Neural progenitor cell (in vitro differentiated cells): ENCODE results near the gene CENPO. TPM values are rescaled to one million over a fixed set of nuclear protein-coding genes. Genes with fewer than 3 reads are reported as not detected.

Experiments used
- DNase-seq: peaks from one replicate; pipeline ENCODE4 v3.0.0-alpha.2; 2016; ENCODE audit warnings: low spot score
- H2AFZ ChIP-seq: fragments of 200-600 bp; sonication (generic); replicated peaks from 2 replicates; pipeline ENCODE4 v1.6.1; 2016; ENCODE audit warnings: antibody characterized with exemption
- H3F3A ChIP-seq: fragments of 200-600 bp; sonication (generic); 2 replicates; pipeline ENCODE4 v1.6.1; 2016; ENCODE audit warnings: antibody characterized with exemption, low read depth
- H3K27ac ChIP-seq: fragments of 200-600 bp; sonication (generic); 2 replicates; pipeline ENCODE4 v1.5.1; 2016; ENCODE audit warnings: mild to moderate bottlenecking
- H3K27me3 ChIP-seq: fragments of 200-600 bp; sonication (generic); 2 replicates; pipeline ENCODE4 v1.6.1; 2016; ENCODE audit warnings: mild to moderate bottlenecking, moderate library complexity
- H3K36me3 ChIP-seq: fragments of 200-600 bp; sonication (generic); 2 replicates; pipeline ENCODE4 v1.5.1; 2016
- H3K4me1 ChIP-seq: fragments of 200-600 bp; sonication (generic); 2 replicates; pipeline ENCODE4 v1.6.1; 2016; ENCODE audit warnings: mixed run types
- H3K4me2 ChIP-seq: fragments of 200-600 bp; sonication (generic); 2 replicates; pipeline ENCODE4 v1.6.1; 2016
- H3K4me3 ChIP-seq: fragments of 200-600 bp; sonication (generic); 2 replicates; pipeline ENCODE4 v1.5.1; 2016
- H3K79me2 ChIP-seq: fragments of 200-600 bp; sonication (generic); 2 replicates; pipeline ENCODE4 v1.6.1; 2016; ENCODE audit warnings: low read depth
- H3K9ac ChIP-seq: fragments of 200-600 bp; sonication (generic); 2 replicates; pipeline ENCODE4 v1.6.1; 2016
- H3K9me3 ChIP-seq: fragments of 200-600 bp; sonication (generic); 2 replicates; pipeline ENCODE4 v1.5.1; 2016; ENCODE audit warnings: low read depth
- H4K20me1 ChIP-seq: fragments of 200-600 bp; sonication (generic); 2 replicates; pipeline ENCODE4 v1.6.1; 2016; ENCODE audit warnings: low read depth
- H3K27ac Mint-ChIP-seq: 3 replicates; pipeline ENCODE4 v1.8.0; 2021; ENCODE audit warnings: mixed read lengths
- H3K27me3 Mint-ChIP-seq: 2 replicates; pipeline ENCODE4 v1.8.0; 2022; ENCODE audit warnings: low read depth, mild to moderate bottlenecking, inconsistent platforms, moderate library complexity, mixed read lengths; ENCODE audit not compliant: insufficient read depth
- H3K36me3 Mint-ChIP-seq: 3 replicates; pipeline ENCODE4 v1.8.0; 2021; ENCODE audit warnings: mixed read lengths
- H3K4me1 Mint-ChIP-seq: 3 replicates; pipeline ENCODE4 v1.8.0; 2021; ENCODE audit warnings: mixed read lengths
- H3K4me3 Mint-ChIP-seq: 3 replicates; pipeline ENCODE4 v1.8.0; 2021; ENCODE audit warnings: mild to moderate bottlenecking, moderate library complexity, mixed read lengths
- H3K9me3 Mint-ChIP-seq: 3 replicates; pipeline ENCODE4 v1.8.0; 2020; ENCODE audit warnings: mixed read lengths
- CTCF ChIP-seq: fragments of 200-600 bp; sonication (generic); IDR thresholded peaks from 2 replicates; pipeline ENCODE4 v1.5.1; 2017; ENCODE audit warnings: antibody characterized with exemption, mild to moderate bottlenecking
- EZH2 ChIP-seq: fragments of 200-600 bp; sonication (generic); IDR thresholded peaks from 2 replicates; pipeline ENCODE4 v1.6.1; 2017; ENCODE audit warnings: antibody characterized with exemption, mild to moderate bottlenecking, moderate library complexity
- EZH2phosphoT487 ChIP-seq: fragments of 200-600 bp; sonication (generic); IDR thresholded peaks from 2 replicates; pipeline ENCODE4 v1.6.1; 2017; ENCODE audit warnings: antibody characterized with exemption
- total RNA-seq: library from RNA; depleted of rRNA; stranded (reverse); fragments of >200 nt; gene quantifications from 2 replicates; pipeline ENCODE4 v1.2.3, GENCODE V29; 2015; ENCODE audit warnings: low replicate concordance

The CENPO gene
- 50.6 and 52.2 TPM in 2 replicates for total RNA-seq

- H3K9me3 Mint-ChIP-seq = peaks cover 4% of the 10 kb centered on the region
- peaks cover 26% of the 10 kb centered on the region for H3K4me1 ChIP-seq
- peak within 1 kb of the TSS; percentile 82 for H3K4me2 ChIP-seq
- peak within 1 kb of the TSS; percentile 80 for H2AFZ ChIP-seq
- H3K27ac ChIP-seq = peak within 1 kb of the TSS; percentile 92
- peaks cover 27% of the 10 kb centered on the region for H3F3A ChIP-seq
- peaks cover 2% of the 10 kb centered on the region for H3K27me3 Mint-ChIP-seq
- H3K79me2 ChIP-seq = peaks cover 59% of the 10 kb centered on the region
- H3K4me3 ChIP-seq = peak within 1 kb of the TSS; percentile 60
- peaks cover 20% of the 10 kb centered on the region for H3K36me3 ChIP-seq
- H3K4me1 Mint-ChIP-seq = peaks cover 28% of the 10 kb centered on the region
- DNase-seq = peak; percentile 99
- peak; percentile 42 for TF ChIP-seq CTCF
- no peak for TF ChIP-seq EZH2
- no peaks in the 10 kb centered on the region for H3K27me3 ChIP-seq
- no peaks in the 10 kb centered on the region for H4K20me1 ChIP-seq
- H3K9me3 ChIP-seq = no peaks in the 10 kb centered on the region
- H3K9ac ChIP-seq = peak within 1 kb of the TSS; percentile 73
- peaks cover 20% of the 10 kb centered on the region for H3K36me3 Mint-ChIP-seq
- peak within 1 kb of the TSS; percentile 100 for H3K27ac Mint-ChIP-seq
- H3K4me3 Mint-ChIP-seq = peak within 1 kb of the TSS; percentile 98
Observed at GRCh38 chr2:24792874-24793760, at the start of gene CENPO, which contains the start of gene PTRHD1. Gene CENPO (plus strand): TSS chr2:24793425. CDS start chr2:24793920, 495 bp downstream. Gene PTRHD1 (minus strand): TSS chr2:24793391. CDS start chr2:24793377, 14 bp downstream.

- no peaks in the 10 kb centered on the region for H3K79me2 ChIP-seq
- no peaks in the 10 kb centered on the region for H3F3A ChIP-seq
- H3K9ac ChIP-seq = no peak overlapping the region
- no peaks in the 10 kb centered on the region for H3K36me3 ChIP-seq
- H3K27me3 ChIP-seq = no peaks in the 10 kb centered on the region
- H2AFZ ChIP-seq = no peak overlapping the region
- Mint-ChIP-seq H3K36me3 (peaks cover 10% of the 10 kb centered on the region), H3K27me3 (peaks cover 2% of the 10 kb centered on the region), H3K4me1 (peaks cover 4% of the 10 kb centered on the region), H3K27ac (no peak overlapping the region), H3K4me3 (no peak overlapping the region), H3K9me3 (no peaks in the 10 kb centered on the region)
- no peak for TF ChIP-seq CTCF
- no peak for TF ChIP-seq EZH2
- TF ChIP-seq EZH2phosphoT487 = no peak
- no peaks in the 10 kb centered on the region for H4K20me1 ChIP-seq
- peak; percentile 12 for DNase-seq
- no peaks in the 10 kb centered on the region for H3K9me3 ChIP-seq
- no peak overlapping the region for H3K27ac ChIP-seq
- H3K4me1 ChIP-seq = peaks cover 3% of the 10 kb centered on the region
- no peak overlapping the region for H3K4me3 ChIP-seq
- no peak overlapping the region for H3K4me2 ChIP-seq
Observed at GRCh38 chr2:24743924-24744323, 49.3 kb upstream of the CENPO start.

GRCh38 chr2:24744356-24744755, 48.9 kb upstream of the CENPO start:
- H3K4me1 ChIP-seq = peaks cover 7% of the 10 kb centered on the region
- H3K79me2 ChIP-seq = no peaks in the 10 kb centered on the region
- H3K4me3 Mint-ChIP-seq = no peak overlapping the region
- H3K27me3 ChIP-seq = no peaks in the 10 kb centered on the region
- no peaks in the 10 kb centered on the region for H4K20me1 ChIP-seq
- peaks cover 4% of the 10 kb centered on the region for H3K4me1 Mint-ChIP-seq
- no peaks in the 10 kb centered on the region for H3K9me3 Mint-ChIP-seq
- H3K36me3 Mint-ChIP-seq = peaks cover 10% of the 10 kb centered on the region
- peaks cover 2% of the 10 kb centered on the region for H3K27me3 Mint-ChIP-seq
- no peak overlapping the region for H3K4me2 ChIP-seq
- no peaks in the 10 kb centered on the region for H3K9me3 ChIP-seq
- no peak overlapping the region for H2AFZ ChIP-seq
- TF ChIP-seq EZH2phosphoT487 (no peak), CTCF (no peak), EZH2 (no peak)
- no peak for DNase-seq
- H3F3A ChIP-seq = no peaks in the 10 kb centered on the region
- no peak overlapping the region for H3K4me3 ChIP-seq
- no peaks in the 10 kb centered on the region for H3K36me3 ChIP-seq
- no peak overlapping the region for H3K9ac ChIP-seq
- no peak overlapping the region for H3K27ac ChIP-seq
- H3K27ac Mint-ChIP-seq = no peak overlapping the region
